Endothelial cell of umbilical vein (primary cell): ENCODE measurements around the gene TLN1.

Experiments
- CTCF ChIP-seq, 2 donors: IDR thresholded peaks; 1 replicate in 1 of 2; 2 replicates in 1 of 2; pipeline ENCODE4 v1.5.1; 2011; ENCODE audit warnings: low read length in 2 of 2, mild to moderate bottlenecking in 2 of 2, moderate library complexity in 2 of 2, control low read depth in 1 of 2, inconsistent platforms in 1 of 2, low read depth in 1 of 2; ENCODE audit not compliant: insufficient read depth in 1 of 2; ENCODE audit errors: extremely low read depth in 1 of 2
- MAX ChIP-seq: IDR thresholded peaks from 2 replicates; pipeline ENCODE4 v1.6.1; 2011; ENCODE audit not compliant: insufficient read depth, insufficient read length

- no peak for TF ChIP-seq CTCF (IDR thresholded peaks at IDR 0.05; ENCODE audit: extremely low read depth in 1 of 2, insufficient read depth in 1 of 2, low read depth in 1 of 2, low read length in 2 of 2)
- no peak for TF ChIP-seq MAX
Measured at GRCh38 chr9:35718721-35719511, 13.1 kb downstream of the TLN1 start.
